Erythroblast (primary cell): ENCODE results near the gene GPX6.
"Not testable (repeated sequence)": the region's sequence is repeated elsewhere in the genome, so short reads cannot be mapped to it uniquely, and the experiment has no call there.

ENCODE experiments used
- DNase-seq, 2 experiments: peaks; one replicate each; lab custom pipeline; 2025; lab: John Stamatoyannopoulos, UW
- GATA1 ChIP-seq: IDR thresholded peaks from 2 replicates; pipeline ENCODE4 v1.6.1; 2011; ENCODE audit warnings: low read depth, mild to moderate bottlenecking, control low read depth, low read length, moderate library complexity
- POLR2A ChIP-seq: IDR thresholded peaks from 2 replicates; pipeline ENCODE4 v1.6.1; 2011; ENCODE audit warnings: mild to moderate bottlenecking, low read length

The GPX6 gene

DNA sequence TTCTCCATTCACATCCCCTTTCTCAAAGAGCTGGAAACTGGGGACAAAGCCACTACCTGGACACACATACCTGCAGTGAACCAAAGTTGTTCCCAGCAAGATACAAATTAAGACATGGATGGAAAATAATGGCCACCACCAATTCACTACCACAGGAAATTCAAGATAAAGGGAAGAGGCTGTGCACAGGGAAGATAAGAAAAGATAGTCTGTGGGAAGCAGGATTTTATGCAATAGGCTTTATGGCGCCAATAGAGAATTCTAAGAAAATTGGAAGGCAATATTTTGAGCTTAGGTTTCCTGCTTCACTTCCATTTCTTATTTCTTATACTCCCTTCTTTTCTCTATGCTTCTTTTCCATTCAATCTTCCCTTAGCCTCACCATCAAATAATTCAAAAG, 9.9 kb downstream of the GPX6 start:
- TF ChIP-seq POLR2A, result no peak
- TF ChIP-seq GATA1, result no peak
- DNase-seq, result no peak

DNA sequence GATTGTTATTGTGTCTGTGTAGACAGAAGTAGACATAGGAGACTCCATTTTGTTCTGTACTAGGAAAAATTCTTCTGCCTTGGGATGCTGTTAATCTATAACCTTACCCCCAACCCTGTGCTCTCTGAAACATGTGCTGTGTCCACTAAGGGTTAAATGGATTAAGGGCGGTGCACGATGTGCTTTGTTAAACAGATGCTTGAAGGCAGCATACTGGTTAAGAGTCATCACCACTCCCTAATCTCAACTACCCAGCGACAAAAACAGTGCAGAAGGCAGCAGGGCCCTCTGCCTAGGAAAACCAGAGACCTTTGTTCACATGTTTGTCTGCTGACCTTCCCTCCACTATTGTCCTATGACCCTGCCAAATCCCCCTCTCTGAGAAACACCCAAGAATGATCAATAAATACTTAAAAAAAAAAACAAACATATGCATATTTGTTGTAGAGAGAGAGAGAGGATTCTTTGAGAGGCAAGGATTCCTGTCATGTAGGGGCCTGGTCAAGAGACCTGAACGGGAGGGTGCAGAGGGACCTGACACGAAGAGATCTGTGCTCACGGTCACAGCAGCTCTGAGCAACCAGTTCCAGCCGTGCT, 12.8 kb downstream of the GPX6 start:
- not testable (repeated sequence) for DNase-seq

DNA sequence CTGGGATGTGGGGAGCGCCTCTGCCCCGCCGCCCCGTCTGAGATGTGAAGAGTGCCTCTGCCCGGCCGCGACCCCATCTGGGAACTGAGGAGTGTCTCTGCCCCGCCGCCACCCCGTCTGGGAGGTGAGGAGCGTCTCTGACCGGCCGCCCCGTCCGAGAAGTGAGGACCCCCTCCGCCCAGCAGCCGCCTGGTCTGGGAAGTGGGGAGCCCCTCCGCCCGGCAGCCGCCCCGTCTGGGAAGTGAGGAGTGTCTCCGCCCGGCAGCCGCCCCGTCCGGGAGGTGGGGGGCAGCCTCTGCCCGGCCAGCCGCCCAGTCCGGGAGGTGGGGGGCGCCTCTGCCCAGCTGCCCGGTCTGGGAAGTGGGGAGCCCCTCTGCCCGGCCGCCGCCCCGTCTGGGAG, 13.5 kb downstream of the GPX6 start:
- not testable (repeated sequence) for DNase-seq

DNA sequence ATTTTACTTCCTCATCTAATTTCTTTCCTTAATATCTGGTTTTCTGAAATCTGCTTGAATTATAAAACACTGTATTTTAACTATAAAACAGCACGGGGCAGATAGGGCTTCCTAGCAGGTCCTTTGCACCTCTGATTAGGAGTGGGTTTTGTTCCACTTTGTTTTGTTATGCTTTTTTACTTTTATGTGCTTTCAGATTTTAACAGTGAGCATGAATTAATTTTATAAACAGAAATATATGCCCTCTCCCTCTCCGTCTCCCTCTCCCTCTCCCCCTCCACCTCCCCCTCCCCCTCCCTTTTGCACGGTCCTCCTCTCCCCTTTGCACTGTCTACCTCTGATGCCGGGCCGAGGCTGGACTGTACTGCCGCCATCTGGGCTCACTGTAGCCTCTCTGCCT, 14.3 kb downstream of the GPX6 start:
- DNase-seq, result no peak
- no peak for TF ChIP-seq GATA1
- no peak for TF ChIP-seq POLR2A

- TF ChIP-seq POLR2A, result no peak
- TF ChIP-seq GATA1, result no peak
- no peak for DNase-seq
Measured at GRCh38 chr6:28497893-28498292, 17.7 kb downstream of the GPX6 start.

DNA sequence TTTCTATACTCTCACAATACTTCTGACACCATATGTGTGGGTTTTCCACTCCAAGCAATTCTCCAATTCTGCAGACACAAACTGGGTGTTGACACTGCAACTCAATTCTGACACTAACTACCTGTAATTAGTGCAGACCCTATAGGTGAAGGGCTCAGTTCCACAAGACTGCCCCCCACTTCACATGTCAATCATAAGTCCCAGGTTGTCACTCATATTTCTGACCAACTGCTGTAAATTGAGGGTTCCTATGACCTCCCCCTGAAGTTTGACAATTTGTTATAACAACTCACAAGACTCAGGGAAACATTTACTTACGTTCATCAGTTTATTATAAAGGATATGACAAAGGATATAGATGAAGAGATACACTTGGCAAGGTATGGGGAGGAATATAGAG, 18.3 kb downstream of the GPX6 start:
- TF ChIP-seq POLR2A (no peak), GATA1 (no peak)
- DNase-seq, result no peak

DNA sequence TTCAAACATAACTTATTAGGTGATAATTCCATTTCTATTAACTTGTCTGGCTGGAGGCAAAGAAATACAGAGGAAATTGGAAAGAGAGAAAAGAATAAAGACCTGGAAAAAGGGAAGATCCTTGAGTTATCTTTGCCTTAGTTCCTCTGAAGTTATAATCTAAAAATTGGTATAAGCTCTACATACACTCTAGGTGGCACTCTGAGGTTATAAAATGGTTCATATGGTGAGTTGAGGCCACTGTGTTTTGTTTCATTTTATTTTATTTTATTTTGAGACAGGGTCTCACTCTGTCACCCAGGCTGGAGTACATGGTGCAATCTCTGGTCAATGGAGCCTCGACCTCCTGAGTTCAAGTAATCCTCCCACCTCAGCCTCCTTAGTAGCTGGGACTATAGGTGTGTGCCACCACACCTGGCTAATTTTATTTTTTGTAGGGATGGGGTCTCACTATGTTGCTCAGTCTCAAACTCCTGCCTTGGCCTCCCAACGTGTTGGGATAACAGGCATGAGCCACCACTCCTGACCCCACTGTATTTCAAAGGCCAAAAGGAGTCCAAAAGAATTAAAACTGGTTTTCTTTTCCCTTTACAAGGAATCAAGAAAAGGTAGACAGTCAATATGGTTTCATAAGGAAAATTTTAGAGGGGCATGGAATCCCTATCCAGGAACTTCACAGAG, 19.4 kb downstream of the GPX6 start:
- no peak for DNase-seq
- TF ChIP-seq GATA1 (no peak), POLR2A (no peak)

DNA sequence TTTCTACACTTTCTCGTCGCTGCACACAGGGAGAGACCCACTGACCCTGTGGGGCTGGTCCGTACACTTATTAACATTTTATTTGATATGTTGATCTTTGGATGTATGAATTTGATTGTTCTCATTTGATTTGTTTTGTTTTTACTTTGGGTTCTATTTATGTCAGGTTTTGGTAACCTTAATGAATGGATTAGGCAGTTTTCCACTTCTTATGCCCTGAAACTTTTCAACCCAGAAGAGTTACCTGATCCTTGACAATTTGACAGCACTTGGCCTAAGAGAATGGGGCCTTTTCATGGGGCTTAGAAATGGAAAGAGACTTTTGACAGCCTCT, 23.6 kb downstream of the GPX6 start:
- DNase-seq, result no peak
- TF ChIP-seq POLR2A, result no peak

DNA sequence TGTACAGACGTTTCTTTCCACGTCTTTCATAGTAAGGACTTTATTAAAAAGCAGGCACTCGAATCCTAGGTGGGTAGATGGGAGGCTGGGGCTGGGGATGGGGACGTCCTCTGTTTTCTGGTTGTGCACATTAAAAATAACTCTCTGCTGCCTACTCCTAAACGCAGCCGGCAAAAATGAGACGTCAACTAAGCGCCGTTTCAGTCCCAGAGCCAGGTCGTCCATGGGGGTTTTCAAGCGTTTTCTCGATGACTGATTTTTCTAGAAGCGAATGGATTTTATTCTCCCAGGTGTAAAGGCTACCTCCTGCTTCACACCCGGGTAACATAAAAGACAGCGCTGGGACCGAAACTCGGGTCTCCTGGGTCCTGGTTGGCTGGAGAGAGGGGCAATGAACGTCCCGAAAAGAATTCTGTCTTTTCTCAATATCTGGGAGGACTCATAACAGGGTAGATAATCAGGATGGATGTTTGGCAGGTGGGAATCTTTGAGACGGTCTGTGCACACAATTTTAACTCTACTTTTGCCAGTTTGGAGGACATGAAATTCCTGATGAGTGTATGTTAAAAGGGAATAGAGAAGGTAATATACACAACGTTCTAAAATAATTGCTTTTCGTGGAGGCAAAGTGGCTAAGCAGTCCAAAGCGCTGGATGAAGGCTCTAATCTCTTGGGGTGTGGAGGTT, 25.2 kb downstream of the GPX6 start:
- peak in 1 of 2 experiments; percentile 51 for DNase-seq
- no peak for TF ChIP-seq GATA1
- TF ChIP-seq POLR2A, result no peak

DNA sequence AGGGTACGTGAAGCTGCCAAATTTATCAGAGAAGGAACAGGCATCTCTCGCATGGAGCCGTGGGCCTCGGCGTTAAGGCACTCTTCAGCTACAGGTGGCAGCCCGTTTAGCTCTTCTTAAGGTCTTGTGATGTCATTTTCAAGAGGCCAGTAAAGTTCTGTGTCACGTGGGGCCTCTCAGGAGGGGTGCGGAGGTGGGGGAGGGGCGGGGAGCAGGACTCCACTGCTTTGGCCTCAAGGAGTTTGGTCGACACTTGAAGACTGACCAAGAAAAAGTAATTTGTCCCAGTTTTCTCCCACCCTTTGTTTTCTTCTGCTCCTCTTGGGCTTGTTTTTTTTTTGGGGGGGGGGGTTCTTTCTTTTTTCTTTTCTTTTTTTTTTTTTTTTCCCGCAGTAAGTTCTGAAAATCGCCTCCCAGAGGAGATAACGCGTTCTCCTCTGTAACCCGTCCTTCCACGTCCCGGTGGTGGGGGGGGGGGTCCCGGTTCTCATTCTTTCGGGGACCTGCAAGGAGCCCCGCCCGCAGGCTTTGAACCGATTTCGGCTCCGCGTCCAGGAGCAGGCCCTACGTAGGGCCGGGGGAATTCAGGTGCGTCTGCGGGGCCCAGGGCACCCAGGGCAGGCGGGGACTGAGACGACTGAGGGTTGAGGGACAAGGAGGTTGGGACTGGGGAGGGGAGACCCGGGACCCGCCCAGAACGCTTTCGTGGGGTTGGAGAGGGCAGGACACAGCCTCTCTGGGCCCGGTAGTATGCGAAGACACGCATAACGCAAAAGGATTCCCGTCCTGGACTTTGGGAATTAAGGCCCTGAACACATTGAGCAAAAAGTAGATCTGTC, 26.0 kb downstream of the GPX6 start:
- peak; percentile 89 to 90 for DNase-seq
- TF ChIP-seq GATA1 (no peak), POLR2A (no peak)

DNA sequence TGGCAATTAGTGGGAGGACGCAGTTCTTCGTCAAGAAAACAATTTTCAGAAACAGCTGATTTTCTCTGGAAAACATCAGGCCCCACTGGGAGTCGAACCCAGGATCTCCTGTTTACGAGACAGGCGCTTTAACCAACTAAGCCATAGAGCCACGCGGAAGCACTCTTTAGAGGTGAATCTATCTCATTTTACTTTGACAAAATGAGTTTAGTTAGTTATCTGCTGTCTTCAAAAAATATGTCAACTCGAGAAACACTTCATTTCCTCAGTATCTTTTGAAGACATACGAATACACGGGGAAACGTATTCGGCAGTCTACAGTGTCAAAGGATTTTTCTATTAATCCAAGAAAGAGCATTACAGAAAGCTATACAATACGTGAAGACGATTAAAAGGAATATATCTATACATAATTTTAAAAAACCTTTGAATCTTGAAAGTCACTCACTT, 26.7 kb downstream of the GPX6 start:
- DNase-seq, result peak; percentile 81 to 84

DNA sequence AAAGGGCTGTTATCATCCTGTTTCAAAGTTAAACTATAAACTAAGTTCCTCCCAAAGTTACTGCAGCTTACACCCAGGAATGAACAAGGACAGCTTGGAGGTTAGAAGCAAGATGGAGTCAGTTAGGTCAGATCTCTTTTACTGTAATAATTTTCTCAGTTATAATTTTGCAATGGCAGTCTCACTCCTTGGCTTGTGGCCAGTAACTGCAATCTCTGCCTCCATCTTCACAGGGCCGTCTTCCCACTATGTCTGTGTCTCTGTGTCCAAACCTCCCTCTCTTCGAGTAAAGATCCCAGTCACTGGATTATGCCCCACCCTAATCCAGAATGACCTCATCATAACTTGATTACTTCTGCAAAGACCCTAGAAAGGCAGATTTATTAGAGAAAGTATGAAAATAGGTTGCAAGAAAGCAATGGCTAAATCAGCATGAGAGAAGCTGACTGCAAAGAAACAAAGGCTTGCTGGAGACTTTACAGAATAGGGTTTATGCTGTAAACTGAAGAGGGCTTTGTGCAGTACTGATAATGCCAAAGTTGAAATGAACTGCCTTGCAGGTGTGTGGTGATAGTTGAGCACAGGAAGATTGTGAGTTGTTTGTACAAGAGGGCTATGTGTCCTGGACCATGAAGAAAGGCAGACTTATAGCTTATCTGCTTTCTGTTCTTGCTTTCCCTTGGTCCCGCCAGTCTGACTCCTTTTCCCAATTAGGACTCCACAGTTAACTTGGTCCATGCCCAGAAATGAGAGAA, 28.4 kb downstream of the GPX6 start:
- DNase-seq, result peak in 1 of 2 experiments; percentile 16
- TF ChIP-seq POLR2A, result no peak
- TF ChIP-seq GATA1, result no peak

More for the DNA sequence above, 26.7 kb downstream of the GPX6 start:
- no peak for TF ChIP-seq POLR2A
- TF ChIP-seq GATA1, result no peak

GRCh38 chr6:28486533-28486932, 29.1 kb downstream of the GPX6 start:
- TF ChIP-seq GATA1 (no peak), POLR2A (no peak)
- no peak for DNase-seq
